ENCODE data around the gene MAML2. TPM values are rescaled to one million over a fixed set of nuclear protein-coding genes. Genes with fewer than 3 reads are reported as not detected.

MAML2 gene
- total and polyA plus RNA-seq, 2 experiments from 2014 or later: 2.0 to 7.1 TPM

GRCh38 chr11:96123301-96123700 is 219.7 kb downstream of the MAML2 start:
- Histone ChIP-seq H3K27me3 (ENCODE audit: insufficient read depth) (no peaks in the 10 kb centered on the region), H3K79me2 (replicated peaks; ENCODE audit: insufficient read depth) (no peaks in the 10 kb centered on the region), H3K4me1 (ENCODE audit: insufficient read depth) (no peaks in the 10 kb centered on the region), H4K20me1 (replicated peaks; ENCODE audit: insufficient read depth) (no peaks in the 10 kb centered on the region), H3F3A (replicated peaks; ENCODE audit: low read depth) (no peaks in the 10 kb centered on the region), H3K4me3 (no peak overlapping the region), H3K4me2 (no peak overlapping the region), H3K27ac (ENCODE audit: low read depth) (no peak overlapping the region), H2AFZ (no peak overlapping the region), H3K9me2 (ENCODE audit: insufficient read depth) (peaks cover 4% of the 10 kb centered on the region), H3K36me3 (ENCODE audit: insufficient read depth) (no peaks in the 10 kb centered on the region)
- no peak overlapping the region for H3K4me3 Mint-ChIP-seq
- no peak overlapping the region for H3K27ac Mint-ChIP-seq
- H3K4me1 Mint-ChIP-seq: peaks cover 7% of the 10 kb centered on the region
- H3K36me3 Mint-ChIP-seq (ENCODE audit: low read depth): no peaks in the 10 kb centered on the region
- H3K27me3 Mint-ChIP-seq (ENCODE audit: insufficient read depth, low read depth, poor library complexity): peaks cover 4% of the 10 kb centered on the region
- ATAC-seq (no peak), DNase-seq (ENCODE audit: low spot score) (no peak)
- H3K9me3 Mint-ChIP-seq: no peaks in the 10 kb centered on the region
- no peak for TF ChIP-seq EZH2 (IDR thresholded peaks at IDR 0.05; ENCODE audit: low read depth, unreplicated experiment)
- TF ChIP-seq, protein P1, sequence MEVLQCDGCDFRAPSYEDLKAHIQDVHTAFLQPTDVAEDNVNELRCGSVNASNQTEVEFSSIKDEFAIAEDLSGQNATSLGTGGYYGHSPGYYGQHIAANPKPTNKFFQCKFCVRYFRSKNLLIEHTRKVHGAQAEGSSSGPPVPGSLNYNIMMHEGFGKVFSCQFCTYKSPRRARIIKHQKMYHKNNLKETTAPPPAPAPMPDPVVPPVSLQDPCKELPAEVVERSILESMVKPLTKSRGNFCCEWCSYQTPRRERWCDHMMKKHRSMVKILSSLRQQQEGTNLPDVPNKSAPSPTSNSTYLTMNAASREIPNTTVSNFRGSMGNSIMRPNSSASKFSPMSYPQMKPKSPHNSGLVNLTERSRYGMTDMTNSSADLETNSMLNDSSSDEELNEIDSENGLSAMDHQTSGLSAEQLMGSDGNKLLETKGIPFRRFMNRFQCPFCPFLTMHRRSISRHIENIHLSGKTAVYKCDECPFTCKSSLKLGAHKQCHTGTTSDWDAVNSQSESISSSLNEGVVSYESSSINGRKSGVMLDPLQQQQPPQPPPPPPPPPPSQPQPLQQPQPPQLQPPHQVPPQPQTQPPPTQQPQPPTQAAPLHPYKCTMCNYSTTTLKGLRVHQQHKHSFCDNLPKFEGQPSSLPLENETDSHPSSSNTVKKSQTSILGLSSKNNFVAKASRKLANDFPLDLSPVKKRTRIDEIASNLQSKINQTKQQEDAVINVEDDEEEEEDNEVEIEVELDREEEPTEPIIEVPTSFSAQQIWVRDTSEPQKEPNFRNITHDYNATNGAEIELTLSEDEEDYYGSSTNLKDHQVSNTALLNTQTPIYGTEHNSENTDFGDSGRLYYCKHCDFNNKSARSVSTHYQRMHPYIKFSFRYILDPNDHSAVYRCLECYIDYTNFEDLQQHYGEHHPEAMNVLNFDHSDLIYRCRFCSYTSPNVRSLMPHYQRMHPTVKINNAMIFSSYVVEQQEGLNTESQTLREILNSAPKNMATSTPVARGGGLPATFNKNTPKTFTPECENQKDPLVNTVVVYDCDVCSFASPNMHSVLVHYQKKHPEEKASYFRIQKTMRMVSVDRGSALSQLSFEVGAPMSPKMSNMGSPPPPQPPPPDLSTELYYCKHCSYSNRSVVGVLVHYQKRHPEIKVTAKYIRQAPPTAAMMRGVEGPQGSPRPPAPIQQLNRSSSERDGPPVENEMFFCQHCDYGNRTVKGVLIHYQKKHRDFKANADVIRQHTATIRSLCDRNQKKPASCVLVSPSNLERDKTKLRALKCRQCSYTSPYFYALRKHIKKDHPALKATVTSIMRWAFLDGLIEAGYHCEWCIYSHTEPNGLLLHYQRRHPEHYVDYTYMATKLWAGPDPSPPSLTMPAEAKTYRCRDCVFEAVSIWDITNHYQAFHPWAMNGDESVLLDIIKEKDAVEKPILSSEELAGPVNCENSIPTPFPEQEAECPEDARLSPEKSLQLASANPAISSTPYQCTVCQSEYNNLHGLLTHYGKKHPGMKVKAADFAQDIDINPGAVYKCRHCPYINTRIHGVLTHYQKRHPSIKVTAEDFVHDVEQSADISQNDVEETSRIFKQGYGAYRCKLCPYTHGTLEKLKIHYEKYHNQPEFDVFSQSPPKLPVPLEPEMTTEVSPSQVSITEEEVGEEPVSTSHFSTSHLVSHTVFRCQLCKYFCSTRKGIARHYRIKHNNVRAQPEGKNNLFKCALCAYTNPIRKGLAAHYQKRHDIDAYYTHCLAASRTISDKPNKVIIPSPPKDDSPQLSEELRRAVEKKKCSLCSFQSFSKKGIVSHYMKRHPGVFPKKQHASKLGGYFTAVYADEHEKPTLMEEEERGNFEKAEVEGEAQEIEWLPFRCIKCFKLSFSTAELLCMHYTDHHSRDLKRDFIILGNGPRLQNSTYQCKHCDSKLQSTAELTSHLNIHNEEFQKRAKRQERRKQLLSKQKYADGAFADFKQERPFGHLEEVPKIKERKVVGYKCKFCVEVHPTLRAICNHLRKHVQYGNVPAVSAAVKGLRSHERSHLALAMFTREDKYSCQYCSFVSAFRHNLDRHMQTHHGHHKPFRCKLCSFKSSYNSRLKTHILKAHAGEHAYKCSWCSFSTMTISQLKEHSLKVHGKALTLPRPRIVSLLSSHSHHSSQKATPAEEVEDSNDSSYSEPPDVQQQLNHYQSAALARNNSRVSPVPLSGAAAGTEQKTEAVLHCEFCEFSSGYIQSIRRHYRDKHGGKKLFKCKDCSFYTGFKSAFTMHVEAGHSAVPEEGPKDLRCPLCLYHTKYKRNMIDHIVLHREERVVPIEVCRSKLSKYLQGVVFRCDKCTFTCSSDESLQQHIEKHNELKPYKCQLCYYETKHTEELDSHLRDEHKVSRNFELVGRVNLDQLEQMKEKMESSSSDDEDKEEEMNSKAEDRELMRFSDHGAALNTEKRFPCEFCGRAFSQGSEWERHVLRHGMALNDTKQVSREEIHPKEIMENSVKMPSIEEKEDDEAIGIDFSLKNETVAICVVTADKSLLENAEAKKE (CRISPR knock-in tag; IDR thresholded peaks at IDR 0.05): no peak
- no peak for TF ChIP-seq POLR2AphosphoS5 (IDR thresholded peaks at IDR 0.05; ENCODE audit: low read depth)
- no peak for TF ChIP-seq JUNB (IDR thresholded peaks at IDR 0.05; ENCODE audit: unreplicated experiment)
- TF ChIP-seq ZNF114 (CRISPR knock-in tag; IDR thresholded peaks at IDR 0.05): no peak
- TF ChIP-seq STAT1 (IDR thresholded peaks at IDR 0.05; ENCODE audit: unreplicated experiment): no peak
- TF ChIP-seq, protein P2, sequence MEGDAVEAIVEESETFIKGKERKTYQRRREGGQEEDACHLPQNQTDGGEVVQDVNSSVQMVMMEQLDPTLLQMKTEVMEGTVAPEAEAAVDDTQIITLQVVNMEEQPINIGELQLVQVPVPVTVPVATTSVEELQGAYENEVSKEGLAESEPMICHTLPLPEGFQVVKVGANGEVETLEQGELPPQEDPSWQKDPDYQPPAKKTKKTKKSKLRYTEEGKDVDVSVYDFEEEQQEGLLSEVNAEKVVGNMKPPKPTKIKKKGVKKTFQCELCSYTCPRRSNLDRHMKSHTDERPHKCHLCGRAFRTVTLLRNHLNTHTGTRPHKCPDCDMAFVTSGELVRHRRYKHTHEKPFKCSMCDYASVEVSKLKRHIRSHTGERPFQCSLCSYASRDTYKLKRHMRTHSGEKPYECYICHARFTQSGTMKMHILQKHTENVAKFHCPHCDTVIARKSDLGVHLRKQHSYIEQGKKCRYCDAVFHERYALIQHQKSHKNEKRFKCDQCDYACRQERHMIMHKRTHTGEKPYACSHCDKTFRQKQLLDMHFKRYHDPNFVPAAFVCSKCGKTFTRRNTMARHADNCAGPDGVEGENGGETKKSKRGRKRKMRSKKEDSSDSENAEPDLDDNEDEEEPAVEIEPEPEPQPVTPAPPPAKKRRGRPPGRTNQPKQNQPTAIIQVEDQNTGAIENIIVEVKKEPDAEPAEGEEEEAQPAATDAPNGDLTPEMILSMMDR (conservative IDR thresholded peaks at IDR 0.05; ENCODE audit: low read depth in 2 of 2): no peak
- TF ChIP-seq, protein P3, sequence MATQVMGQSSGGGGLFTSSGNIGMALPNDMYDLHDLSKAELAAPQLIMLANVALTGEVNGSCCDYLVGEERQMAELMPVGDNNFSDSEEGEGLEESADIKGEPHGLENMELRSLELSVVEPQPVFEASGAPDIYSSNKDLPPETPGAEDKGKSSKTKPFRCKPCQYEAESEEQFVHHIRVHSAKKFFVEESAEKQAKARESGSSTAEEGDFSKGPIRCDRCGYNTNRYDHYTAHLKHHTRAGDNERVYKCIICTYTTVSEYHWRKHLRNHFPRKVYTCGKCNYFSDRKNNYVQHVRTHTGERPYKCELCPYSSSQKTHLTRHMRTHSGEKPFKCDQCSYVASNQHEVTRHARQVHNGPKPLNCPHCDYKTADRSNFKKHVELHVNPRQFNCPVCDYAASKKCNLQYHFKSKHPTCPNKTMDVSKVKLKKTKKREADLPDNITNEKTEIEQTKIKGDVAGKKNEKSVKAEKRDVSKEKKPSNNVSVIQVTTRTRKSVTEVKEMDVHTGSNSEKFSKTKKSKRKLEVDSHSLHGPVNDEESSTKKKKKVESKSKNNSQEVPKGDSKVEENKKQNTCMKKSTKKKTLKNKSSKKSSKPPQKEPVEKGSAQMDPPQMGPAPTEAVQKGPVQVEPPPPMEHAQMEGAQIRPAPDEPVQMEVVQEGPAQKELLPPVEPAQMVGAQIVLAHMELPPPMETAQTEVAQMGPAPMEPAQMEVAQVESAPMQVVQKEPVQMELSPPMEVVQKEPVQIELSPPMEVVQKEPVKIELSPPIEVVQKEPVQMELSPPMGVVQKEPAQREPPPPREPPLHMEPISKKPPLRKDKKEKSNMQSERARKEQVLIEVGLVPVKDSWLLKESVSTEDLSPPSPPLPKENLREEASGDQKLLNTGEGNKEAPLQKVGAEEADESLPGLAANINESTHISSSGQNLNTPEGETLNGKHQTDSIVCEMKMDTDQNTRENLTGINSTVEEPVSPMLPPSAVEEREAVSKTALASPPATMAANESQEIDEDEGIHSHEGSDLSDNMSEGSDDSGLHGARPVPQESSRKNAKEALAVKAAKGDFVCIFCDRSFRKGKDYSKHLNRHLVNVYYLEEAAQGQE (IDR thresholded peaks at IDR 0.05; ENCODE audit: unreplicated experiment): no peak
- no peak for TF ChIP-seq EZH2phosphoT487 (IDR thresholded peaks at IDR 0.05; ENCODE audit: unreplicated experiment)
- TF ChIP-seq NANOG (IDR thresholded peaks at IDR 0.05; ENCODE audit: borderline replicate concordance): no peak
- TF ChIP-seq, protein P4, sequence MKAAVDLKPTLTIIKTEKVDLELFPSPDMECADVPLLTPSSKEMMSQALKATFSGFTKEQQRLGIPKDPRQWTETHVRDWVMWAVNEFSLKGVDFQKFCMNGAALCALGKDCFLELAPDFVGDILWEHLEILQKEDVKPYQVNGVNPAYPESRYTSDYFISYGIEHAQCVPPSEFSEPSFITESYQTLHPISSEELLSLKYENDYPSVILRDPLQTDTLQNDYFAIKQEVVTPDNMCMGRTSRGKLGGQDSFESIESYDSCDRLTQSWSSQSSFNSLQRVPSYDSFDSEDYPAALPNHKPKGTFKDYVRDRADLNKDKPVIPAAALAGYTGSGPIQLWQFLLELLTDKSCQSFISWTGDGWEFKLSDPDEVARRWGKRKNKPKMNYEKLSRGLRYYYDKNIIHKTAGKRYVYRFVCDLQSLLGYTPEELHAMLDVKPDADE (IDR thresholded peaks at IDR 0.05): no peak
- no peak for TF ChIP-seq ZNF331 (CRISPR knock-in tag; IDR thresholded peaks at IDR 0.05; ENCODE audit: low read depth)
- TF ChIP-seq CREB1 (CRISPR knock-in tag; IDR thresholded peaks at IDR 0.05; ENCODE audit: low read depth): no peak

All from GM23338 (cell line).